HL-60/S4 (cell line): ENCODE results near the gene OR4Q3.
"Not testable (repeated sequence)": the region's sequence is repeated elsewhere in the genome, so short reads cannot be mapped to it uniquely, and the experiment has no call there.

Source experiments
- in situ Hi-C: fragments of 300-500 bp; cut with MboI; formaldehyde crosslinking; loops from 2 replicates; pipeline ENCODE4 v1.14.3; 2022; ENCODE audit warnings: low sequenced_read_pairs

The OR4Q3 gene

GRCh38 chr14:19743256-19743655, at the start of gene OR4Q3:
TSS of gene OR4Q3 (plus strand) at chr14:19743571.
- in situ Hi-C loops = no loop called here

GRCh38 chr14:19729359-19729758, 14.0 kb upstream of the OR4Q3 start:
- in situ Hi-C loops = no loop called here

- in situ Hi-C loops = no loop called here
These were observed 13.6 kb upstream of the OR4Q3 start for GRCh38 chr14:19729763-19730162.

- in situ Hi-C loops = not testable (repeated sequence)
These were observed 9.5 kb upstream of the OR4Q3 start for GRCh38 chr14:19733893-19734292.

- in situ Hi-C loops = not testable (repeated sequence)
These were observed 8.9 kb downstream of the OR4Q3 start for GRCh38 chr14:19752316-19752715.

GRCh38 chr14:19754172-19754571, 10.8 kb downstream of the OR4Q3 start:
- in situ Hi-C loops = no loop called here

- in situ Hi-C loops = not testable (repeated sequence)
These were observed 28.1 kb downstream of the OR4Q3 start for GRCh38 chr14:19771491-19771890.

GRCh38 chr14:19771895-19772430, 28.6 kb downstream of the OR4Q3 start:
- in situ Hi-C loops = no loop called here

- in situ Hi-C loops = not testable (repeated sequence)
These were observed 29.1 kb downstream of the OR4Q3 start for GRCh38 chr14:19772454-19772853.

GRCh38 chr14:19773204-19773603, 29.8 kb downstream of the OR4Q3 start, which contains the start of gene OR4M1:
TSS of gene OR4M1 (plus strand) at chr14:19773504. CDS start at chr14:19780323, 6,819 bp downstream.
- in situ Hi-C loops = not testable (repeated sequence)

GRCh38 chr14:19775587-19775986, 32.2 kb downstream of the OR4Q3 start:
- in situ Hi-C loops = no loop called here

GRCh38 chr14:19785848-19786247, 42.5 kb downstream of the OR4Q3 start:
- in situ Hi-C loops = not testable (repeated sequence)

GRCh38 chr14:19787318-19787717, 43.9 kb downstream of the OR4Q3 start:
- in situ Hi-C loops = not testable (repeated sequence)

GRCh38 chr14:19788150-19788549, 44.8 kb downstream of the OR4Q3 start:
- in situ Hi-C loops = not testable (repeated sequence)

GRCh38 chr14:19796520-19797108, 53.2 kb downstream of the OR4Q3 start:
- in situ Hi-C loops = not testable (repeated sequence)
